Bronchial epithelial cell (primary cell): ENCODE measurements around the gene MAP3K5. TPM values are rescaled to one million over a fixed set of nuclear protein-coding genes. Genes with fewer than 3 reads are reported as not detected.
A peak's percentile ranks its signal among the peaks of the same experiment; 100 is the strongest.

Experiments used
- DNase-seq: peaks from one replicate; pipeline ENCODE4 v3.0.0-alpha.2; 2010; ENCODE audit warnings: low read depth
- FAIRE-seq: peaks from 2 replicates; lab custom pipeline; 2011; peaks lifted over from hg19 to GRCh38; lab: Jason Lieb, UNC
- H3K27me3 ChIP-seq: 2 replicates; pipeline ENCODE4 v1.5.1; 2011; ENCODE audit warnings: low read length; ENCODE audit not compliant: control insufficient read depth, insufficient read depth
- H3K36me3 ChIP-seq: 2 replicates; pipeline ENCODE4 v1.5.1; 2011; ENCODE audit warnings: low read length; ENCODE audit not compliant: control insufficient read depth, insufficient read depth
- H3K4me3 ChIP-seq: 2 replicates; pipeline ENCODE4 v1.5.1; 2011; ENCODE audit warnings: mild to moderate bottlenecking, low read depth, low read length, control low read depth
- total RNA-seq: library from RNA; depleted of rRNA; stranded (reverse); fragments of >200 nt; gene quantifications from 2 replicates; pipeline ENCODE4 v1.2.1, GENCODE V29; 2014
- TF ChIP-seq, protein P1 (sequence below): IDR thresholded peaks from 2 replicates; pipeline ENCODE4 v1.5.1; 2011; ENCODE audit warnings: mild to moderate bottlenecking, moderate library complexity, low read length, control low read depth, inconsistent platforms; ENCODE audit not compliant: insufficient read depth, severe bottlenecking

The MAP3K5 gene
- total RNA-seq, 1 donor from 2014 or later, result 8.2 TPM

DNA sequence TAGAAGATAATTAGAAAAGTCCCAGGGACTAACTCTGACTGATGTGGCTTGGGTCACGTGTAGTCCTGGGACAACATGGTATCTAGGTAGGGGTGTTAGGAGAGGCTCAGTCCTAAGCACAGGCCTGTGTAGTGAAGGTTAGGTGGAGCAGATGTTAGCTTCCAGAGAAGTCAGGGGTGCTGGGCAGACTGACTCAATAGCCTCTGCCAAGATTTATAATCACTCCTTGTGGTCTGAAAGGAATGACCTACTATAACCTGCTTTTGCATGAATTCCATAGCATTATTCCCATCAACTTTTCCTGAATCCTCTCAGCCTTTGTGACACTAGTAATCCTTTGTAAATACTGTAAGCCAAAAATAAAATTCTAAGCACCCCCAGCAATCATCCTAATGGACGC, 19.9 kb upstream of the MAP3K5 start:
- TF ChIP-seq, protein P1, sequence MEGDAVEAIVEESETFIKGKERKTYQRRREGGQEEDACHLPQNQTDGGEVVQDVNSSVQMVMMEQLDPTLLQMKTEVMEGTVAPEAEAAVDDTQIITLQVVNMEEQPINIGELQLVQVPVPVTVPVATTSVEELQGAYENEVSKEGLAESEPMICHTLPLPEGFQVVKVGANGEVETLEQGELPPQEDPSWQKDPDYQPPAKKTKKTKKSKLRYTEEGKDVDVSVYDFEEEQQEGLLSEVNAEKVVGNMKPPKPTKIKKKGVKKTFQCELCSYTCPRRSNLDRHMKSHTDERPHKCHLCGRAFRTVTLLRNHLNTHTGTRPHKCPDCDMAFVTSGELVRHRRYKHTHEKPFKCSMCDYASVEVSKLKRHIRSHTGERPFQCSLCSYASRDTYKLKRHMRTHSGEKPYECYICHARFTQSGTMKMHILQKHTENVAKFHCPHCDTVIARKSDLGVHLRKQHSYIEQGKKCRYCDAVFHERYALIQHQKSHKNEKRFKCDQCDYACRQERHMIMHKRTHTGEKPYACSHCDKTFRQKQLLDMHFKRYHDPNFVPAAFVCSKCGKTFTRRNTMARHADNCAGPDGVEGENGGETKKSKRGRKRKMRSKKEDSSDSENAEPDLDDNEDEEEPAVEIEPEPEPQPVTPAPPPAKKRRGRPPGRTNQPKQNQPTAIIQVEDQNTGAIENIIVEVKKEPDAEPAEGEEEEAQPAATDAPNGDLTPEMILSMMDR, result no peak
- peak; percentile 55 for FAIRE-seq

DNA sequence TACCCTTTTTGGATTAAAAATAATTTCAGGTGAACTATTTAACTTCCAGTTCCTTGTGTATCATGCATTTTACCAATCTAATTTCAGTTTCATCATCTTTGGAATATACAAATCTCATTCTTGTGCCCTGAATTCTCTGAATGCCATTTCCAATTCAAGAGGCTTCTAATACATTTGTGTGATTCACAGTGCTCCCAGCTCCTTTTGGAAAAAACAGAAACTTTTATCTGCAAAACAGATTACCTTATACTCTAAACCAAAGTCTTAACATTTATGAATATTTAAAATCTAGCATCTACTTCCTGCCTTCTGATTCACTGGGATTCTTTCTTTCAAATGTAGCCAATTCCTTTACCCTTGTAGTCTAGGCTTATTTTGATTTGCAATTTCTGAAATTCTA, 19.0 kb upstream of the MAP3K5 start:
- FAIRE-seq (no peak), DNase-seq (no peak)
- Histone ChIP-seq H3K27me3 (no peaks in the 10 kb centered on the region), H3K4me3 (no peak overlapping the region), H3K36me3 (no peaks in the 10 kb centered on the region)
- TF ChIP-seq, protein P1, result no peak

More for the DNA sequence above, 19.9 kb upstream of the MAP3K5 start:
- no peaks in the 10 kb centered on the region for H3K27me3 ChIP-seq
- DNase-seq, result no peak
- no peak overlapping the region for H3K4me3 ChIP-seq
- H3K36me3 ChIP-seq, result no peaks in the 10 kb centered on the region

DNA sequence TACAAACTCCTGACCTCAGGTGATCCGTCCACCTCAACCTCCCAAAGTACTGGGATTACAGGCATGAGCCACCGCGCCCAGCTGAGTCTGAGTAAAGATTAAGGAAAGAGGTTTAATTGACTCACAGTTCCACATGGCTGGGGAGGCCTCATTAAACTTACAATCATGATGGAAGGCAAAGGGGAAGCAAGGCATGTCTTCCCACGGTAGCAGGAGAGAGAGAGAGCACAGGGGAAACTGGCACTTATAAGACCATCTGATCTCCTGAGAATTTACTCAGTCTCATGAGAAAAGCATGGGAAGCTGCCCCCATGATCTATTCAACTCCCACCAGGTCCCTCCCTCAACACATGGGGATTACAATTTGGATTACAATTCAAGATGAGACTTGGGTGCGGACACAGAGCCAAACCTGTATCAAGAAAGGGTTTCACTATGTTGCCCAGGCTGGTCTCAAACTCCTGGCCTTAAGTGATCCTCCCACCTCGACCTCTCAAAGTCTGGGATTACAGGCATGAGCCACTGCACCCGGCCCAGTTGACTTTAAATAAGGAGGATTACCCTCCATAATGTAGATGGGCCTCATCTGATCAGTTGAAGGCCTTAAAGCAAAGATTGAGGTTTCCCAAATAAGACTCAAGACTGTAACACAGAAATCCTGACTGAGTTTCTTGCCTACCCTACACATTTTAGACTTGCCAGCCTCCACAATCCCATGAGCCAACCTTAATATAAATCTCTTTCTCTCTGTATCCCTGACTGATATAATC, 17.0 kb upstream of the MAP3K5 start:
- FAIRE-seq, result no peak

DNA sequence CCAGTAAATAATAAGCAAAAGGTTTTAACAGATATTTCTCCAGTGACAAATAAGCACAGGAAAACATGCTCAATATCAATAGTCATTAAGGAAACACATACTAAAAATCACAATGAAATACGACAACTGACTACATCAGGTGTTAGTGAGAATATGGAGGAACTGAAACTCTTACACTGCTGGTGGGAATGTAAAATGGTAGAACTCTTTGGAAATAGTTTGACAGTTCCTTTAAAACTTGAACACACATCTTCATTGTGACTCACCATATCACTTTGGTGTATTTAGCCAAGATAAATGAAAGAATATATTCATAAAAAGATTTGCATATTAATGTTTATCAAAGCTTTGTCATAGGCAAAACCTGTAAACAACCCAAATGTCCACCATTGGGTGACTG, 11.3 kb upstream of the MAP3K5 start:
- H3K4me3 ChIP-seq, result no peak overlapping the region
- no peak for DNase-seq
- H3K27me3 ChIP-seq, result no peaks in the 10 kb centered on the region
- TF ChIP-seq, protein P1, result no peak
- no peaks in the 10 kb centered on the region for H3K36me3 ChIP-seq
- no peak for FAIRE-seq

More for the DNA sequence above, 17.0 kb upstream of the MAP3K5 start:
- no peaks in the 10 kb centered on the region for H3K36me3 ChIP-seq
- DNase-seq, result no peak
- TF ChIP-seq, protein P1, result no peak
- H3K4me3 ChIP-seq, result no peak overlapping the region
- H3K27me3 ChIP-seq, result no peaks in the 10 kb centered on the region

DNA sequence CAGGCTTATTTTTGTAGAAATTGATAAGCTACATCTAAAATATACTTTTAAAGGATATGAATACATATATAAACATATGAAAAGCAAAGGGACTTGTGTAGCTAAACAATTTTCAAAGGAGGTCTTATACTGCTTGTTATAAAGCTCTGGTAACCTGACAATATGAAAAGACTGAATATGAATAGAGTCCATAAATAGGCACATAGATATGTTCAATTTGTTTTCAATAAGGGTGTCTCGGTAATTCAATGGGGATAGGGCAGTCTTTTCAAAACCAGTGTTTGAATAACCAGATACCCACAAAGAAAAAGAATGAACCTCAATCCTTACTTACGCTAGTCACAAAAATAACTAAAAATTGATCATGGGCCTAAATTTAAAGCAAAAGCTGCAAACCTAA, 9.3 kb upstream of the MAP3K5 start:
- no peaks in the 10 kb centered on the region for H3K36me3 ChIP-seq
- DNase-seq, result no peak
- no peak for FAIRE-seq
- no peaks in the 10 kb centered on the region for H3K27me3 ChIP-seq
- TF ChIP-seq, protein P1, result no peak
- no peak overlapping the region for H3K4me3 ChIP-seq
